Ishikawa (cell line): ENCODE results near the gene SEPTIN1.

ENCODE experiments used
- REST ChIP-seq: IDR thresholded peaks from 2 replicates; pipeline ENCODE4 v1.6.1; 2012; ENCODE audit warnings: low read depth, mild to moderate bottlenecking
- TAF1 ChIP-seq: IDR thresholded peaks from 2 replicates; pipeline ENCODE4 v1.6.1; 2012; ENCODE audit warnings: low read depth, mild to moderate bottlenecking
- YY1 ChIP-seq: IDR thresholded peaks from 2 replicates; pipeline ENCODE4 v1.6.1; 2012; ENCODE audit warnings: low read depth

- TF ChIP-seq YY1: no peak
- TF ChIP-seq REST: no peak
- no peak for TF ChIP-seq TAF1
Measured at GRCh38 chr16:30430428-30430970, 48.1 kb upstream of the SEPTIN1 start.
